HG03521 (cell line): ENCODE measurements around the gene PAM16.
"Not testable (repeated sequence)": the region's sequence is repeated elsewhere in the genome, so short reads cannot be mapped to it uniquely, and the experiment has no call there.

Experiments
- ATAC-seq: cut with Tn5 transposase; IDR thresholded peaks from one replicate; pipeline ENCODE4 v1.9.1; 2021; ENCODE audit warnings: mild to moderate bottlenecking, moderate library complexity; ENCODE audit not compliant: unreplicated experiment

Gene PAM16

GRCh38 chr16:4350787-4351659 lies at the start of gene PAM16:
TSS of gene PAM16 (minus strand) at chr16:4351321. CDS start at chr16:4351234, 87 bp downstream.
- ATAC-seq: peak; percentile 91

DNA sequence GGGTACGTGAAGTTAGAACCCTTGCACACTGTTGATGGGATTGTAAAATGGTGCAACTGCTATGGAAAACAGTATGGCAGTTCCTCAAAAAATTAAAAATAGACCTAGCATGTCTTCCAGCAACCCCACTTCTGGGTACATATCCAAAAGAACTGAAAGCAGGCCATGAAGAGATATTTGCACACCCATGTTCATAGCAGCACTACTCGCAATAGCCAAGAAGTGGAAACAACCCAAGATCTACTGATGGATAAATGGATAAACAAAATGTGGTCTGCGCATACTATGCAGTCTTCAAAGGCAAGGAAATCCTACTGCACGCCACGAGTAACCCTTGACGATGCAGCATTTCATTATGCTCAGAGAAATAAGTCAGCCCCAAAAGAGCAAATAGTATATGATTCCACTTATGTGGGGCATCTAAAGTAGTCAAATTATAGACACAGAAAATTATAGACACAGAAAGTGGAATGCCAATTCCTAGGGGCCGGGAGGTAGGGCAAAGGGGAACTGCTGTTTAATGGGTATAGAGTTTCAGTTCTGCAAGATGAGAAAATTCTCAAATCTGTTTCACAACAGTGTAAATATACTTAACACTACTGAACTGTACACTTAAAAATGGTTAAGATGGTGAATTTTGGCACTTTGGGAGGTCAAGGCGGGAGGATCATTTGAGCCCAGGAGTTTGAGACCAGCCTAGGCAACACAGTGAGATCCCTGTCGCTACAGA lies 48.0 kb upstream of the PAM16 start:
- no peak for ATAC-seq

- no peak for ATAC-seq
Observed at GRCh38 chr16:4395055-4395726, 44.1 kb upstream of the PAM16 start.

- ATAC-seq: not testable (repeated sequence)
Observed at GRCh38 chr16:4393850-4394249, 42.7 kb upstream of the PAM16 start.

DNA sequence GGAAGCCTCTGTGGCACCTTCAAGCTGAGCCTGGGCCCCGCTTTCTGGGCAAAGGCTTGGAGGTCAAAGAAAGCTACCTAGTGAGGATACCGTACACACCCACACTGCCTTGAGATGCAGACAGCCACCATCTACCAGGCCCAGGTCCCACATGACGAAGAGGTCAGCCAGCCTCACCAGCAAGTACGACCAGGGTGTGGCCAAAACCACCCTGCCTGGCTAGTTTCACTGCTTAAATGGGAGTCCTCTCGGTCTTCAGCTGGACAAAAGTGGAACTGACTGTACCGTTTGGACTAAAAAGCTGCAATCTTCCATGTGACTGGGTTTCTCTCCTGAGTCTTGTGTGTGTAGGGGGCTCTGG lies 42.1 kb upstream of the PAM16 start:
- ATAC-seq: no peak

DNA sequence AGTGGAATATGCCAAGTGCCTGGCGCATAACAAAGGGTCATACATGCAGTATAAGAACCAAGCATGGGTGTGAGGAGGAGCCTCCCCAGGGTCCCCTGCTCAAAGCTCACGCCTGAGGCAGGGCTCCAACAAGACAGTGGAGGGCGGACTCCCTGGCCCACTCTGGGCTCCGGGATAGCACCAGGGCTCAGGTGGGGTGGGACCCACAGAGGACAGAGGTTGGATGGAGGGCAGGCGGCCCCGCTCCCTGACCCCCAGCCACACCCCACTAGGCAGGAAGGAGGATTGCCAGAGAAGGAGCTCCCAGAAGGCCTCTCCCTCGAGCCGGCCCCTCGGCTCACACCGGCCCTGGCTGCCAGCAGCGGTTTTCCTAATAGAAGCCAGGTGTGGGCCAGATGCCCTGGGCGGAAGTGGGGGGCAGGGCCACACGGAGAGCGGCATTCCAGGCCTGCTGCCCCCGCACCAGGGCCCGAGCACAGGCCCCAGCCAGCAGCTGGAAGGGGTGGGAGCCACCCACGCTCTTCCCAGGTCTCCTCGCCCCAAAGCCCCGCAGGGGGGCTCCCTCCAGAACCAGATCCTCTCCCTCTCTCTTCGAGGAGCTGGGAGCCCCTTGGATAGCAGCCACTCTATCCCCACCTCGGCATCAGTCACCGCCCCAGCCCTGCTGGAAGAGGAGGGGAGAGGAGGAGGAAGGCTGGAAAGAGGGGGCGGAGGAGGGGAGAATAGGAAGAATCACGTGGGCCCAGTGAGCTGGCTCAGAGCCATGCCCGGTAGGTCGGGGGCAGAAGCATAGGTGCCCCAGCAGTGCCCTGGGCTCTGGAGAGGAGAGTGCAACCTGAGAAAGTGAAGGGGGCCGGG lies 41.5 kb upstream of the PAM16 start:
- no peak for ATAC-seq

GRCh38 chr16:4391631-4392381 lies 40.7 kb upstream of the PAM16 start:
- no peak for ATAC-seq

DNA sequence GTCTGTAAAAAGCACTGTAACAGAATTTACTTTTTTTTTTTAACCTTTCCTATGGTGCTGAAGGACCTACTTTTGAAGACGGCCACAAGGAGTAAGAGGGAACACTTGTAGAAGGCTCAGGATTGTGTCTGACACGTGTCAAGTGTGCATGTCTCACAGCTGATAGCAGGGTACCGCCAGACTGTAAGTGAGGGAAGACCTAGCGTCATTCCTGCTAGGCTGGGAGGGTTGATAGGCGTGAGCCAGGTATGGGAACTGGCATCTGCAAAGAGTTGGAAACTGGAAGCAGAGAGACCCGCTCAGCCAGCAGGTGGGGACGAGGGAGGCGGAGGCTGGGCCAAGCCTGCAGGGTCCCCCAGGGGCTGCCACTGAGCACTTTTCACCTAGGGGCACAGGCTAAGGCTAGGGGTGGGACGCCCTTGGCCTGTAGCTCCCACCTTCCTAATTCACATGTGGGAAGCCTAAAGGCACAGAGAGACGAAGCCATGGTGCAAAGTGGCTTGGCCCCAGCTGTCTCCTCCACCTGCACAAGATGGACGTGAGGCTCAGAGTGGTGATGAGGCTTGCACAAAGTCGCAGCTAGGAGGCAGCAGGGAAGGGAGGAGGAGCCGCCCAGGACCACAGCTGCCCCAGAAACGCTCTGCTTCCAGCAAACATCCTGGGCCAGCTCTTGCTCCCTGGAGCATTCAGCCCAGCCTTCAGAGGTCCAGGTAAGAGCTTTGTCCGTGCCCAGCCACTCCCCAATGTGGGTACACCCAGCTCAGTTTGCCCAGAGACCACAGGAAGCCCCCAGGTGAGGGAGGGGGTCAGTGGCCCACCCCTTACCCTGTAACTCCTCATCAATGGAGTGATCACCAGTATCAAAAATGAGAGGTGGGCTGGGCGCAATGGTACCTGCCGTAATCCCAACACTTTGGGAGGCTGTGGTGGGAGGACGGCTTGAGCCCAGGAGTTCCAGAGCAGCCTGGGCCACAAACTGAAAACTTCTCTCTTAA lies 39.4 kb upstream of the PAM16 start:
- ATAC-seq: no peak

GRCh38 chr16:4389051-4389955 lies 38.2 kb upstream of the PAM16 start:
- no peak for ATAC-seq

DNA sequence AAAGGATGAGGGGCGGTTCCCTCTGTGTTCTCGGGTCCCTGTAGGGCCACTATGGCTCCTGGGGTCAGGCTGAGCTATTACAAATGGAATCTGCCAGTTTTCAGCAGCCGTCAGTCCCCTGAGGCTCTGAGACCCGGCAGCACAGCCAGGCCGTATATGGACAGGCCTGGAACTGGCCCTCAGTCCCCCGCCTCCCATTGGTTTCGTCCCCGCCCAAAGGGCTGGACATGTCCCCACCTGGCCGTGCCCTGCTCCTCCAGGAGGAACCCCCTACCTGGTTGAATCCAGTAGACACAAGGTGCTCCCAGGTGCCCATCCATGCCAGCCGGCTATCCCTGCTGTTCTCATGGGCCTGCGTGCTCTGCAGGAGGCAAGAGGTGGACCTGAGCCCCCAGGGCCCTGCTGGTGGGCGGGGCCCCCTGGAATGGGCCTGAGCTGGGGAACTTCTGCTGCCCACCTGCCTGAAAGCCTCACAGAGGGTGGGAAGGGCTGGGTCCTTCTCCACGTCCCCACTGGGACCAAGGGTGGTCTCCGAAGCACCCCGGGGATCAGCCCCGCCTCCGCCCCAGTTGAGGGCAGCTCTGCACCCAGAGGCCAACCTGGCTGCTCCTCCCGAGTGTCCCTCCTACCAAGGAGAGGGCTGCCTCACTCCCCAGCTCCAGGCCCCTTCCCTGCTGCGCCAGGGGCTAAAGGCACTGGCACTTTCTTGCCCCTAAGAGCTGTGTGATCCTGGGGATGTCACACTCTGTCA lies 37.3 kb upstream of the PAM16 start:
- no peak for ATAC-seq

DNA sequence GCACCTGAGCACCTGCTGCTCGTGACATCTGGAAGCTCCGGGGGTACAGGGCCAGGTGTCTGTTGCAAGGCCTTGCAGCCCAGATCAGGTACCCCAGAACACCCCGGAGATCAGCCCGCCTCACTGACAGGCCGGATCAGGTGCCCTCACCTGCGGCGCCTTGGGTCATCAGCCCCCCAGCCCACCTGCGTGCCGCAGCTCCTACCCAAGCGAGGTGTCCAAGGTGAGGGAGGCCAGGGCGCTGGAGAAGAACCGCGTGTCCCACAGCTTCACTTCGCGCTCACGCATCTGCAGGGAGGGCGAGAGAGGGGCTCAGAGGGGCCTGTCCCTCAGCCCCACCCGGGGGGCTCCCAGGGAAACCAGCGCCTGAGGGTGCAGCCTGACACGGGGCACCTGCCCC lies 36.7 kb upstream of the PAM16 start:
- no peak for ATAC-seq

GRCh38 chr16:4386951-4387565 lies 35.9 kb upstream of the PAM16 start:
- no peak for ATAC-seq

DNA sequence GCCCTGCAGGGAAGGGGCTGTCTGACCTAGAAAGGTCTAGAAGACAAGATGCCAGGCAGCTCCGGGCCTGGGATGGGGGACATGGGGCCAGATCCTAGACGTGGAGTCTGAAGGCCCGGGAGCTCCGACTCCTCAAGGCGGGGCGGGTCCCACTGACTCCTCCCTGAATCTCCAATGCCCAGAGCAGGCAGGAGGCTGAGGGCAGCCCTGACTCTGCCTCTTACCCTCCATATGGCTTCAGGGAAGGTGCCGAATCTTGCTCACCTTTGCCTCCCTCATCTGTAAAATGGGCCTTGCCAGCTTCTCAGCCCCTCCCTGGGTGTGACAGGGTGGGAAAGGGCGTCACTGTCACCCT lies 35.3 kb upstream of the PAM16 start:
- no peak for ATAC-seq

DNA sequence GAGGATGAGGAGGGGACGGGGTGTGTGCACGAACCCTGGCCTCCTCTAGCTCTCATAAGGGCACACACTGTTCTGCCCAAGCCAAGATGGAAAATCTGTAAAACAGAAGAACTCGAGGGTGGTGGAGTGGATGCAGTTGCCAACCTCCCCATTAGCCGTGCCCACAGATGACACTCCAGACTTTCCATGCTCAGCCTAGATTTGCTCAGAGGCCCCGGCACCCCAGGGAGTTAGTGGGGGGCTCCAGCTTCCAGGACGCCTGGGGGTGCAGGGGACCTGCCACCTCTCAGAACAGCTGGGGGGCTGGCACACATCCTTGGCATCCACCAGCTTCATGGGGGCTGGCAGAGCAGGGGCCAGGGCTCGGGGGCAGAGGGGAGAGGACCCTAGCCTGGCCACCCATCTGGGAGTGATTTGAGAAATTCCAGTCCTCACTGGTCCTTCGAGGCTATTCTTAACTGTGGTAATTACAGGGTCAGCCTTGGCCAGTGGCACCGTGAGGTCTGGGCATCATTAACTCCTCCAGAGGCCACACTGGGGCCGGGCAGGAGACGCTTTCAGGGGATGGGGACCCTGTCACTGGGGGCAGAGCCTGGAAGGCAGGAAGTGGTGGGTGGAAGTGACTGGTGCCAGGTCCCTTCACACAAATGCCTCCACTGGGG lies 34.8 kb upstream of the PAM16 start:
- no peak for ATAC-seq

DNA sequence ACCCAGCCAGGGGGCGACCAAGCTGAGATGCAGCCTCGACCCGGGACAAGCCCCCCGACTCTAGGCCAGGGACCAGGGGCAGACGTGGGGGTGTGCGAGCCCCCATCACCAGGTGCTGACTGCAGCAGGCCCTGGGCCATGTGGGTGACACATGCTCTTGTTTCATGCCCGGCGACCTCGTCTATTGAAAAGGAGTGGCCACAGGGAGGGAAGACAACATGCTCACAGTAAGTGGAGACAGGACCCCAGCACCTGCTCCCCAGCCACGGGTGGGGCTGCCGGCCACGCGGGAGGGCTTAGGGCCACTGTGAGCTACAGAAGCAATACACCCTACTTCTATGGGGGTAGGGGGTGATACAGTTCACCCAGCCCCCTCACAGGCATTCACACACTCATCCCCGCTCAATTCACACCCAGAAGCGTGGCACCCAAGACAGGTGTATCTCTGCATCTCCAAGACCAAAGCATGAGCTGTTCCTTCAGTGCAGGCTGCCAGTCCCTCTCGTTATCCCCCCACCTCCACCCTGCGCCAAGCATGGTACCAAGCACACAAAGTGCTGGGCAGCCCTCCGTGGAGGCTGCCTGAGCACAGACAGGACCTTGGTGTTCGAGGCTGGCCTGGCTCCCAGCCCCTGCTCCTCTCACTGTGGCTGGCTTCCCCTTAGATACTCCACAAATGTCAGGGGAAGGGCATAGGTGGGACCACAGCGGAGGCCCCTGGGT lies 34.1 kb upstream of the PAM16 start:
- ATAC-seq: no peak

GRCh38 chr16:4384509-4384942 lies 33.4 kb upstream of the PAM16 start:
- no peak for ATAC-seq
